NCI-H82 treated with DMSO at 0.1 percent for 48 hours (cell line): ENCODE results near the gene HBG1.
"Not testable (repeated sequence)": the region's sequence is repeated elsewhere in the genome, so short reads cannot be mapped to it uniquely, and the experiment has no call there.

Experiments
- DNase-seq: peaks from one replicate; lab custom pipeline; 2025; ENCODE audit not compliant: unreplicated experiment; lab: John Stamatoyannopoulos, UW

Gene HBG1

GRCh38 chr11:5249807-5250396 lies at the start of gene HBG1:
HBG1 (minus strand) TSS chr11:5249857; CDS start chr11:5249804, 53 bp downstream.
- DNase-seq = not testable (repeated sequence)

GRCh38 chr11:5298451-5298850 lies 48.8 kb upstream of the HBG1 start:
- no peak for DNase-seq

GRCh38 chr11:5297721-5298323 lies 48.2 kb upstream of the HBG1 start:
- no peak for DNase-seq

GRCh38 chr11:5294342-5294995 lies 44.8 kb upstream of the HBG1 start:
- DNase-seq = not testable (repeated sequence)

- no peak for DNase-seq
Measured at GRCh38 chr11:5293028-5293427, 43.4 kb upstream of the HBG1 start.

- DNase-seq = no peak
Measured at GRCh38 chr11:5291207-5291838, 41.7 kb upstream of the HBG1 start.

- no peak for DNase-seq
Measured at GRCh38 chr11:5290106-5290505, 40.4 kb upstream of the HBG1 start.

- no peak for DNase-seq
Measured at GRCh38 chr11:5289696-5290095, 40.0 kb upstream of the HBG1 start.

- no peak for DNase-seq
Measured at GRCh38 chr11:5288906-5289550, 39.4 kb upstream of the HBG1 start.

- no peak for DNase-seq
Measured at GRCh38 chr11:5288108-5288905, 38.6 kb upstream of the HBG1 start.

GRCh38 chr11:5286901-5287300 lies 37.2 kb upstream of the HBG1 start:
- no peak for DNase-seq

- DNase-seq = no peak
Measured at GRCh38 chr11:5286351-5286750, 36.7 kb upstream of the HBG1 start.

GRCh38 chr11:5285703-5286340 lies 36.2 kb upstream of the HBG1 start:
- DNase-seq = no peak

GRCh38 chr11:5284637-5285036 lies 35.0 kb upstream of the HBG1 start:
- DNase-seq = no peak

- no peak for DNase-seq
Measured at GRCh38 chr11:5283882-5284281, 34.2 kb upstream of the HBG1 start.

GRCh38 chr11:5283086-5283485 lies 33.4 kb upstream of the HBG1 start:
- no peak for DNase-seq

GRCh38 chr11:5282628-5283027 lies 33.0 kb upstream of the HBG1 start:
- DNase-seq = no peak

- no peak for DNase-seq
Measured at GRCh38 chr11:5281596-5281995, 31.9 kb upstream of the HBG1 start.

GRCh38 chr11:5280582-5281102 lies 31.0 kb upstream of the HBG1 start:
- no peak for DNase-seq

GRCh38 chr11:5279471-5280090 lies 29.9 kb upstream of the HBG1 start:
- no peak for DNase-seq
